ENCODE results near the gene DDIAS.

The DDIAS gene

DNA sequence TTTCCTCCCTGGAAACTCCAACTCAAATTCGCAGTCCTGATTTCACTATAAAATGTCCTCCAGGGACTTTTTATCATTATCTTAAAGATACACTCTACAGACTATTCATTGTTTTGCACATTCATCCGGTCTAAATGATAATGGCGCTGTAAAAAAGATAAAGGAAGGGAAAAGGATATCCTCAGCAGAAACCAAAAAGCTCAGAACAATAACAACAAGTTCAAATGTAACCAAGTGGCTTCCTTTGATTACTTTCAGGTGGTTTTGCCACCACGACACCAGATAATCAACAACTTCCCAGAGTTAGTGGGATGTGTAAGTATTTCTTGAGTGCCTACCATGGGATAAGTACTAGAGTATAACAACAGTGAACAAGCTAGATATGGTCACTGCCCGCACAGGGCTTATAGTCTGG, 27.6 kb upstream of the DDIAS start:
- Histone ChIP-seq H3K36me3 (ENCODE audit: insufficient read depth, low read length) (no peaks in the 10 kb centered on the region), H4K20me1 (ENCODE audit: insufficient read depth, low read length, poor library complexity, severe bottlenecking) (no peaks in the 10 kb centered on the region), H3K9ac (ENCODE audit: low read depth, low read length, poor library complexity, severe bottlenecking) (no peak overlapping the region), H3K27me3 (ENCODE audit: insufficient read depth, low read length, poor library complexity, severe bottlenecking) (no peaks in the 10 kb centered on the region), H3K4me2 (ENCODE audit: low read depth, low read length, poor library complexity, severe bottlenecking) (no peak overlapping the region), H3F3A (ENCODE audit: low read depth) (no peaks in the 10 kb centered on the region), H3K4me3 (ENCODE audit: low read length, poor library complexity, severe bottlenecking) (no peak overlapping the region), H3K79me2 (ENCODE audit: insufficient read depth, low read length) (no peaks in the 10 kb centered on the region), H2AFZ (ENCODE audit: low read length) (no peak overlapping the region), H3K9me2 (replicated peaks; ENCODE audit: low read depth, low read length) (no peaks in the 10 kb centered on the region), H3K9me3 (ENCODE audit: insufficient read depth, low read depth, low read length) (no peaks in the 10 kb centered on the region), H3K4me1 (ENCODE audit: insufficient read depth, low read length, poor library complexity, severe bottlenecking) (no peaks in the 10 kb centered on the region)
- no peak for TF ChIP-seq EZH2phosphoT487 (IDR thresholded peaks at IDR 0.05; ENCODE audit: borderline replicate concordance)
- TF ChIP-seq, protein P1, sequence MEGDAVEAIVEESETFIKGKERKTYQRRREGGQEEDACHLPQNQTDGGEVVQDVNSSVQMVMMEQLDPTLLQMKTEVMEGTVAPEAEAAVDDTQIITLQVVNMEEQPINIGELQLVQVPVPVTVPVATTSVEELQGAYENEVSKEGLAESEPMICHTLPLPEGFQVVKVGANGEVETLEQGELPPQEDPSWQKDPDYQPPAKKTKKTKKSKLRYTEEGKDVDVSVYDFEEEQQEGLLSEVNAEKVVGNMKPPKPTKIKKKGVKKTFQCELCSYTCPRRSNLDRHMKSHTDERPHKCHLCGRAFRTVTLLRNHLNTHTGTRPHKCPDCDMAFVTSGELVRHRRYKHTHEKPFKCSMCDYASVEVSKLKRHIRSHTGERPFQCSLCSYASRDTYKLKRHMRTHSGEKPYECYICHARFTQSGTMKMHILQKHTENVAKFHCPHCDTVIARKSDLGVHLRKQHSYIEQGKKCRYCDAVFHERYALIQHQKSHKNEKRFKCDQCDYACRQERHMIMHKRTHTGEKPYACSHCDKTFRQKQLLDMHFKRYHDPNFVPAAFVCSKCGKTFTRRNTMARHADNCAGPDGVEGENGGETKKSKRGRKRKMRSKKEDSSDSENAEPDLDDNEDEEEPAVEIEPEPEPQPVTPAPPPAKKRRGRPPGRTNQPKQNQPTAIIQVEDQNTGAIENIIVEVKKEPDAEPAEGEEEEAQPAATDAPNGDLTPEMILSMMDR (conservative IDR thresholded peaks at IDR 0.05; ENCODE audit: low read length): no peak

- TF ChIP-seq, protein P1 (conservative IDR thresholded peaks at IDR 0.05; ENCODE audit: low read length): no peak
- TF ChIP-seq EZH2phosphoT487 (IDR thresholded peaks at IDR 0.05; ENCODE audit: borderline replicate concordance): no peak
- Histone ChIP-seq H3K36me3 (ENCODE audit: insufficient read depth, low read length) (no peaks in the 10 kb centered on the region), H3K4me1 (ENCODE audit: insufficient read depth, low read length, poor library complexity, severe bottlenecking) (no peaks in the 10 kb centered on the region), H3K9me3 (ENCODE audit: insufficient read depth, low read depth, low read length) (no peaks in the 10 kb centered on the region), H4K20me1 (ENCODE audit: insufficient read depth, low read length, poor library complexity, severe bottlenecking) (no peaks in the 10 kb centered on the region), H3K4me3 (ENCODE audit: low read length, poor library complexity, severe bottlenecking) (no peak overlapping the region), H3K9me2 (replicated peaks; ENCODE audit: low read depth, low read length) (no peaks in the 10 kb centered on the region), H3K9ac (ENCODE audit: low read depth, low read length, poor library complexity, severe bottlenecking) (no peak overlapping the region), H2AFZ (ENCODE audit: low read length) (no peak overlapping the region), H3K79me2 (ENCODE audit: insufficient read depth, low read length) (no peaks in the 10 kb centered on the region), H3K4me2 (ENCODE audit: low read depth, low read length, poor library complexity, severe bottlenecking) (no peak overlapping the region), H3K27me3 (ENCODE audit: insufficient read depth, low read length, poor library complexity, severe bottlenecking) (no peaks in the 10 kb centered on the region), H3F3A (ENCODE audit: low read depth) (no peaks in the 10 kb centered on the region)
Measured at GRCh38 chr11:82874646-82875523, 26.7 kb upstream of the DDIAS start.

DNA sequence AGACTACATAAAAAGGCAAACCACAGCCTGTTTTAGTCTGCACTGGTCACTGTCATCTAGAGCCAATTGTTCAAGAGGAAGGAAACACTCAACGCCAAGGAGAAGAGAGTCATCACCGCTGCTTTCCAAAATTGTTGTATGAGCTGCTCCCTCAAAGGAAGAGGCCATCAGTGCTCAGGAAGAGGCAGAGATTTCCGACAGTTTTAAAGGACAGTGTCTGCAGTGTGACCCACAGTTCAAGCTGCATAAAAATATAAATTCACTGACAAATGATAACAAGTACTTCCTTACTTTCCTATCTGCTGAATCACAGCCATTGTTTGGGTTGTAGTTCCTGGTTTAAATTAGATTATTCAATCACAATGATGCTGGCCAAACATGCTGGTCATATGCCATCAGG, 17.7 kb upstream of the DDIAS start:
- no peak overlapping the region for H3K9ac ChIP-seq (ENCODE audit: low read depth, low read length, poor library complexity, severe bottlenecking)
- TF ChIP-seq EZH2phosphoT487 (IDR thresholded peaks at IDR 0.05; ENCODE audit: borderline replicate concordance): no peak
- TF ChIP-seq, protein P1 (conservative IDR thresholded peaks at IDR 0.05; ENCODE audit: low read length): no peak
- H3K27me3 ChIP-seq (ENCODE audit: insufficient read depth, low read length, poor library complexity, severe bottlenecking): no peaks in the 10 kb centered on the region
- H3K4me1 ChIP-seq (ENCODE audit: insufficient read depth, low read length, poor library complexity, severe bottlenecking): no peaks in the 10 kb centered on the region
- H3K9me3 ChIP-seq (ENCODE audit: insufficient read depth, low read depth, low read length): no peaks in the 10 kb centered on the region
- no peaks in the 10 kb centered on the region for H3K9me2 ChIP-seq (replicated peaks; ENCODE audit: low read depth, low read length)
- no peak overlapping the region for H2AFZ ChIP-seq (ENCODE audit: low read length)
- H3K4me3 ChIP-seq (ENCODE audit: low read length, poor library complexity, severe bottlenecking): no peak overlapping the region
- no peaks in the 10 kb centered on the region for H3K79me2 ChIP-seq (ENCODE audit: insufficient read depth, low read length)
- no peaks in the 10 kb centered on the region for H3K36me3 ChIP-seq (ENCODE audit: insufficient read depth, low read length)
- no peaks in the 10 kb centered on the region for H4K20me1 ChIP-seq (ENCODE audit: insufficient read depth, low read length, poor library complexity, severe bottlenecking)
- no peaks in the 10 kb centered on the region for H3F3A ChIP-seq (ENCODE audit: low read depth)
- no peak overlapping the region for H3K4me2 ChIP-seq (ENCODE audit: low read depth, low read length, poor library complexity, severe bottlenecking)
